Loucy (cell line): Measurements from ENCODE around the gene CNTNAP2.

ENCODE experiments used
- H2AFZ ChIP-seq: fragments of 200-600 bp; sonication (generic); 2 replicates; pipeline ENCODE4 v1.6.0; 2016; ENCODE audit warnings: antibody characterized with exemption, mild to moderate bottlenecking, low read length, moderate library complexity
- H3F3A ChIP-seq: fragments of 200-600 bp; 2 replicates; pipeline ENCODE4 v1.6.0; 2016; ENCODE audit warnings: antibody characterized with exemption, low read depth, mild to moderate bottlenecking
- H3K27me3 ChIP-seq: fragments of 200-600 bp; sonication (generic); 2 replicates; pipeline ENCODE4 v1.6.1; 2014; ENCODE audit warnings: low read length, mild to moderate bottlenecking; ENCODE audit not compliant: insufficient read depth, poor library complexity, severe bottlenecking
- H3K36me3 ChIP-seq: fragments of 200-600 bp; sonication (generic); 2 replicates; pipeline ENCODE4 v1.6.1; 2016; ENCODE audit warnings: low read length; ENCODE audit not compliant: insufficient read depth
- H3K4me1 ChIP-seq: fragments of 200-600 bp; sonication (generic); 2 replicates; pipeline ENCODE4 v1.5.1; 2014; ENCODE audit warnings: low read length, mild to moderate bottlenecking; ENCODE audit not compliant: insufficient read depth, poor library complexity, severe bottlenecking
- H3K4me2 ChIP-seq: fragments of 200-600 bp; sonication (generic); 2 replicates; pipeline ENCODE4 v1.6.0; 2014; ENCODE audit warnings: antibody characterized with exemption, low read length, low read depth, mild to moderate bottlenecking; ENCODE audit not compliant: poor library complexity, severe bottlenecking
- H3K4me3 ChIP-seq: fragments of 200-600 bp; sonication (generic); 2 replicates; pipeline ENCODE4 v1.5.1; 2014; ENCODE audit warnings: low read length, mild to moderate bottlenecking, mixed read lengths; ENCODE audit not compliant: poor library complexity, severe bottlenecking
- H3K79me2 ChIP-seq: fragments of 200-600 bp; sonication (generic); 2 replicates; pipeline ENCODE4 v1.6.1; 2014; ENCODE audit warnings: low read length; ENCODE audit not compliant: insufficient read depth
- H3K9ac ChIP-seq: fragments of 200-600 bp; sonication (generic); 2 replicates; pipeline ENCODE4 v1.6.0; 2014; ENCODE audit warnings: mild to moderate bottlenecking, low read depth, low read length, moderate library complexity; ENCODE audit not compliant: poor library complexity, severe bottlenecking
- H3K9me2 ChIP-seq: fragments of 200-600 bp; sonication (generic); replicated peaks from 2 replicates; pipeline ENCODE4 v1.6.1; 2016; ENCODE audit warnings: low read depth, low read length, mixed read lengths
- H3K9me3 ChIP-seq: fragments of 200-600 bp; sonication (generic); 2 replicates; pipeline ENCODE4 v1.6.1; 2014; ENCODE audit warnings: mild to moderate bottlenecking, antibody characterized with exemption, low read length, low read depth; ENCODE audit not compliant: insufficient read depth
- H4K20me1 ChIP-seq: fragments of 200-600 bp; sonication (generic); 2 replicates; pipeline ENCODE4 v1.6.0; 2014; ENCODE audit warnings: antibody characterized with exemption, low read length, mild to moderate bottlenecking; ENCODE audit not compliant: insufficient read depth, poor library complexity, severe bottlenecking
- EZH2phosphoT487 ChIP-seq: fragments of 200-600 bp; IDR thresholded peaks from 2 replicates; pipeline ENCODE4 v1.6.1; 2018; ENCODE audit warnings: antibody characterized with exemption, mild to moderate bottlenecking, moderate library complexity, borderline replicate concordance
- TF ChIP-seq, protein P1 (sequence below): fragments of 200-600 bp; sonication (generic); conservative IDR thresholded peaks from 2 replicates; pipeline ENCODE4 v1.5.1; 2014; ENCODE audit warnings: mild to moderate bottlenecking, antibody characterized with exemption, low read length

Gene CNTNAP2

DNA sequence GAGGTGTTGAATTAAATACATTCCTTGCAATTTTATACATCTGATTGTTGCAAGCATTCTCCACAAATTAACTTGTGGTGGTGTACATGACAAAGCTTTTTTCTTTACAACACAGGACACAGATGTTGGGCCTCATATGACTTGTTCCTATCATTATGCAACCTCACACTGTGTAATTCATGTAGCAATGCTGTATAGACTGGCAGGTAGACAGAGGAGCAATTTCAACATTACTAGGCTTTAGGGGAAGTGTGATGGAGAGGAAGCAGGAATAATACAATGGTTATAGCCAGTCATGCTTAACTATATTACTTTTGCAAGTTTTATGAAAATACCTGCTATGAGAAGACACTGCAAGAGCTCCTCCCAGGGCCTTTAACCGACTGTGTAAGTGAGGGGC is 832.1 kb downstream of the CNTNAP2 start:
- H3K4me3 ChIP-seq: no peak overlapping the region
- no peaks in the 10 kb centered on the region for H3K79me2 ChIP-seq
- H3K4me1 ChIP-seq: no peaks in the 10 kb centered on the region
- no peak overlapping the region for H3K4me2 ChIP-seq
- H4K20me1 ChIP-seq: no peaks in the 10 kb centered on the region
- no peak for TF ChIP-seq EZH2phosphoT487
- TF ChIP-seq, protein P1, sequence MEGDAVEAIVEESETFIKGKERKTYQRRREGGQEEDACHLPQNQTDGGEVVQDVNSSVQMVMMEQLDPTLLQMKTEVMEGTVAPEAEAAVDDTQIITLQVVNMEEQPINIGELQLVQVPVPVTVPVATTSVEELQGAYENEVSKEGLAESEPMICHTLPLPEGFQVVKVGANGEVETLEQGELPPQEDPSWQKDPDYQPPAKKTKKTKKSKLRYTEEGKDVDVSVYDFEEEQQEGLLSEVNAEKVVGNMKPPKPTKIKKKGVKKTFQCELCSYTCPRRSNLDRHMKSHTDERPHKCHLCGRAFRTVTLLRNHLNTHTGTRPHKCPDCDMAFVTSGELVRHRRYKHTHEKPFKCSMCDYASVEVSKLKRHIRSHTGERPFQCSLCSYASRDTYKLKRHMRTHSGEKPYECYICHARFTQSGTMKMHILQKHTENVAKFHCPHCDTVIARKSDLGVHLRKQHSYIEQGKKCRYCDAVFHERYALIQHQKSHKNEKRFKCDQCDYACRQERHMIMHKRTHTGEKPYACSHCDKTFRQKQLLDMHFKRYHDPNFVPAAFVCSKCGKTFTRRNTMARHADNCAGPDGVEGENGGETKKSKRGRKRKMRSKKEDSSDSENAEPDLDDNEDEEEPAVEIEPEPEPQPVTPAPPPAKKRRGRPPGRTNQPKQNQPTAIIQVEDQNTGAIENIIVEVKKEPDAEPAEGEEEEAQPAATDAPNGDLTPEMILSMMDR: no peak
- no peaks in the 10 kb centered on the region for H3K9me3 ChIP-seq
- no peaks in the 10 kb centered on the region for H3F3A ChIP-seq
- H3K36me3 ChIP-seq: no peaks in the 10 kb centered on the region
- H2AFZ ChIP-seq: no peak overlapping the region
- H3K9ac ChIP-seq: no peak overlapping the region
- no peaks in the 10 kb centered on the region for H3K9me2 ChIP-seq
- no peaks in the 10 kb centered on the region for H3K27me3 ChIP-seq

DNA sequence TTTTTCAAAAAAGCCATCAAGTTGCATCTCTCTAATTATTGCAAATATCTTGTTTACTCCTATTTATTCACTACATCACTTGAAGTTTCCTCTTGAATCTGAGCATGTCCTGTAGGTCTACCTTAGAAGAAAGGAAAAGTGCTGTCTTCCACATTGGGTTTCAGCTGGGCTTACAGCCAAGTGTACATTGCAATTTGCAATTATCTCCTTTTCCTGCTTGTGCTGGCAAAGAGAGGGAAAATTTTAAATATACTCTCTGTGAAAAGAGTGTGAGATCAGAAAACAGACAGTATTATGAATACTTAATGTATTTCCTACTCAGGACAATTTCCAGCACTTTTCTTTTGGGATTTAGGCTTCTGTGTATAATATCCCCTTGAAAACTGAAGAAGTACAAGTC is 839.7 kb downstream of the CNTNAP2 start:
- Histone ChIP-seq H3K36me3 (no peaks in the 10 kb centered on the region), H3K4me3 (no peak overlapping the region), H3K9me3 (no peaks in the 10 kb centered on the region), H3K9me2 (no peaks in the 10 kb centered on the region), H3K79me2 (no peaks in the 10 kb centered on the region), H3K9ac (no peak overlapping the region), H3K27me3 (no peaks in the 10 kb centered on the region), H3F3A (no peaks in the 10 kb centered on the region), H4K20me1 (no peaks in the 10 kb centered on the region), H3K4me1 (no peaks in the 10 kb centered on the region), H3K4me2 (no peak overlapping the region), H2AFZ (no peak overlapping the region)
- no peak for TF ChIP-seq EZH2phosphoT487
- TF ChIP-seq, protein P1: no peak

DNA sequence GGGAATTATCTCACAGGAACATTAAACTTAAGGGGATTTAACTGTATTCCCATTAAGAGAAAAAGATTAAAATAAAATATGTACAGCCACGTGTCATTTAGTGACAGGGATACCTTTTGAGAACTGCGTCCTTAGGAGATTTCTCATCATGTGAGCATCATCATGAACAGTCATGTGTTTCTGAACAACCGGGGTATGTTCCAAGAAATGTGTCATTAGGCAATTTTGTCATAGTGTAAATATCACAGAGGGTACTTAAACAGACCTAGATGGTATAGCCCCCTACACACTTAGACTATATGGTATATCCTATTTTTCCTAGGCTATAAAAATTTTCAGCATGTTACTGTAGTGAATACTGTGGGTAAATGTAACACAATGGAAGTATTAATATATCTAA is 840.3 kb downstream of the CNTNAP2 start:
- Histone ChIP-seq H3K4me2 (no peak overlapping the region), H3K4me3 (no peak overlapping the region), H3K9ac (no peak overlapping the region), H3K79me2 (no peaks in the 10 kb centered on the region), H3K27me3 (no peaks in the 10 kb centered on the region), H3K9me3 (no peaks in the 10 kb centered on the region), H4K20me1 (no peaks in the 10 kb centered on the region), H3K4me1 (no peaks in the 10 kb centered on the region), H3K36me3 (no peaks in the 10 kb centered on the region), H2AFZ (no peak overlapping the region), H3K9me2 (no peaks in the 10 kb centered on the region), H3F3A (no peaks in the 10 kb centered on the region)
- TF ChIP-seq, protein P1: no peak
- no peak for TF ChIP-seq EZH2phosphoT487
